HG03280 (cell line): ENCODE results near the gene ZBTB18.

Experiments used
- ATAC-seq: cut with Tn5 transposase; IDR thresholded peaks from one replicate; pipeline ENCODE4 v1.9.1; 2021; ENCODE audit warnings: mild to moderate bottlenecking, moderate library complexity; ENCODE audit not compliant: unreplicated experiment

ZBTB18 gene

DNA sequence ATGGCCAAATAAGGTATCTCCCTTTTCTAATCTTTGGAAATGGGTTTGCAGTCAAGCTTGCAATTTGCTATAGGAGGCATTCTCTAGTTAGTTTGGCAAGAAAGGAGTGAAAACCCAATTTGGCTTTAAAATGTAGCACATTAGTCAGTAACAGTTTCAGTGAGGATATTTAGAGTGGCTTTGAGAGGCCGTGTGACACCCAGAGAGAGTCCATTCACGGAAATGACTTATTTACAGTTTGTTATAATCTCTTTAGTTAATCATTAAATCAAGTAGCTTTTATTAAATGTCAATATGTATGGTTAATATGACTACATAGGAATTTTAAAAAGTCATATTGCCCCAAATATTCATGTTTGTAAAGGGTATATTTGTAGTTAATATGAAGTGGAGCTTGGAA is 9.6 kb downstream of the ZBTB18 start:
- ATAC-seq: no peak

GRCh38 chr1:244062156-244062725 is 11.2 kb downstream of the ZBTB18 start:
- ATAC-seq: no peak

DNA sequence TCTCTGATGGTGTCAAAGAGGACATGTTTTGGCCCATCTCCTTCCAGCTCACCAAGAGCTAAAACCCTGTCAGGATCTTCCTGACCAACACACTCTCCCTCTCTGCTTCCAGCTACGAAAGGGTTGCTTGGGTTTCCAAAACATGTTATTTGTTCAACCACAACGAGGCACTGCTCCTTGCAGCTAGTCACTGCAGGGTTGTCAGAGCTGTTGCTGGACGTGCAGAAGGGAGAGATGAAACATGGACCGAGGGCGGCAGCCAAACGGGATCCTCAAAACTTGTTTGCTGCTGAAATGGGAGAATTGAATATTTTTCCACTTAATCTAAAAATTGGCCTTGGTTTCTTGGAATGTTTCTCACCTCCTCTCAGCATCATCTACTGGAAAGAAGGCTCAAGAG is 12.4 kb downstream of the ZBTB18 start:
- ATAC-seq: no peak

DNA sequence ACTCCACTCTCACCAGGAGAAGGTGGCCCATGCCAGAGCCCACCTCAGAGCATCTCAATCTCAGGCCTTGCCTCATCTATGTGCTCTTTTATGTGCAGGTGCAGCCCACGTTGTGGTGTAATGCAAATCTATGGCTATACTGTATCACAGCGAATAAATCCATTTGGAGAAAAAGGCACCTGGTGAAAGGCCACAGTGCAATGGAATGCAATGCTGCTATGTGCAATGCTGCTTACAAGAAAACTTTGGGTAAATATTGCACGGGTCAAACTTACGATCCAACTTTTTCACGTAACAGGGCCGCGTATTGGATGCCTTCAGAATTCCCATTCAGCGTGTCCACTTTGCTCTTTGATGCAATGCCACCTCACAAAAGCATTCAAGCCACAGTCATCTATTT is 13.5 kb downstream of the ZBTB18 start:
- no peak for ATAC-seq

GRCh38 chr1:244065063-244065793 is 14.1 kb downstream of the ZBTB18 start:
- ATAC-seq: no peak

GRCh38 chr1:244065960-244066388 is 14.9 kb downstream of the ZBTB18 start:
- no peak for ATAC-seq

DNA sequence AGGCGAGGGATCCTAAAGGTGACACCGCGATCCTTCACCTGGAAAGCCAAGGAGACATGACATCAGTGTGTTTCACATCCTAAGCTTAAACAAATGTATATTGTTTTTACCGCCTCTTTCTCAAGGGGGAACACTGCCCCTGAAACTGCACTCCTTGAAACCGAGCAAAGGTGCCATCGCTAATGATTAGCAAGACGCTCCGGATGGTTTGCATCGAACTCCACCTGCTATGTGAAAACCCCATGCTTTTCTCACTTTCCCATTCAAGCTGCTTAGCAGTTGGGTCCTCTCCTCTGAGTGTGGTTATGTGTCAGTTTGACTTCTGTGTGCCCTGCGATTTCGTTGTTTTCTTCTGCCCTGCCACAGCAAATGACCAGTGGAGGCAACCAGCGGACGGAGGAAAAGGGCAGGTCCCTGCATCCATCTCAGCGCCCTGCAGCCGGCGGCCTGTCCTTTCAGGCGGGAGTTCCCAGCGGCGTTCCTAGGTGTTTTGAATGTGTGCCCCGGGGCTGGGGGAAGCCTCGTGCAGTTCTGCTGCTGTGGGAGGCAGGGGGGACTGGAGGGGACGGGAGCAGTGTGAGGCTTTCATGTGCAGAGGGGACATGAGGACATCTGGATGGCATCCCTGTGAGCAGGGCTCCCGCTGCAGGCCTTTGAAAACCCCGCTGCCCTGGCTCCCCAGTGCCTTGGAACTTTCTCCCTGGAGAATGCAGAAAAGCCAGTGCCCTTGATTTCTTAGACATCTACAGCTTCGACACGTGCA is 16.1 kb downstream of the ZBTB18 start:
- no peak for ATAC-seq

- ATAC-seq: no peak
Measured at GRCh38 chr1:244067893-244068292, 16.8 kb downstream of the ZBTB18 start.

DNA sequence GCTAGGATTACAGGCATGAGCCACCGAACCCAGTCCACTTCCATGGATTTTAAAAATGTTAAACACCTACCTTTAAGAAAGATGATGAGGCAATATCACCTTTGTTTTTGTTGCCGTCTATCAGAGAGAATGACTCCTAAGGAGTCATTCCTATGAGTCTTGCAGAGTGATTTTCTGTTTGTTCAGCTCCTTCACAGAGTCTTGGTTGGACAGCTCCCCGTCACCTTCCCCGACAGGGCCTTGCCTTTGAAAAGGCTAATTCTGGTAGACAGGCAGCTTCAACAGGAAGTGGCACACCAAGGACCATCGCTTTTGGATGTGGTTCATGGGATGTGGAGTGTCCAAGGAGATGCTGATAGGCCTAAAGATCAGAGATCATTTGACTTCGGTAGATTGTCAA is 17.5 kb downstream of the ZBTB18 start:
- no peak for ATAC-seq

- no peak for ATAC-seq
Measured at GRCh38 chr1:244069326-244069898, 18.3 kb downstream of the ZBTB18 start.

- ATAC-seq: peak; percentile 52
Measured at GRCh38 chr1:244074559-244075171, 23.6 kb downstream of the ZBTB18 start.

DNA sequence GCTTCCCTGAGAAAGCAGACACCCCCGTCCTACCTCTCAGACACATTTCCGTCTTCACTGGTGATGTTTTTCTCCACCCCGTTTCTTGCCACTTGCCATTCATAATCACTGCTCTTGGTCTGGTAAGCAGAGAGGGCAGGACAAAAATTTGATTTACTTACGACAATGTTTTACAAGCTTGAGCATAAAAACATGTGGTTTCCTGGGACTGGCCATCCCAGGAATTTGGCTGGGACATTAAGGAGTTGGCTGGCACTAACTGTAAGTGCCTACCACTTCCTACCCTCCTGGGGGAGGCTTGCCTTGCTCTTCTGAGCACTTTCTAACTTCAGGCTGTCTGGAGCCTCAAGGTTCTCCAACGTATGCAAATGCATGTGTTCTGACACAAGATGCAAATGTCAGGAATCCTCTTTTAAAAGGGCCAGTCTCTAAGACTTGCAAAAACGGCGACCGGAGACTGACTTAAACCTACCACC is 24.2 kb downstream of the ZBTB18 start:
- ATAC-seq: no peak

DNA sequence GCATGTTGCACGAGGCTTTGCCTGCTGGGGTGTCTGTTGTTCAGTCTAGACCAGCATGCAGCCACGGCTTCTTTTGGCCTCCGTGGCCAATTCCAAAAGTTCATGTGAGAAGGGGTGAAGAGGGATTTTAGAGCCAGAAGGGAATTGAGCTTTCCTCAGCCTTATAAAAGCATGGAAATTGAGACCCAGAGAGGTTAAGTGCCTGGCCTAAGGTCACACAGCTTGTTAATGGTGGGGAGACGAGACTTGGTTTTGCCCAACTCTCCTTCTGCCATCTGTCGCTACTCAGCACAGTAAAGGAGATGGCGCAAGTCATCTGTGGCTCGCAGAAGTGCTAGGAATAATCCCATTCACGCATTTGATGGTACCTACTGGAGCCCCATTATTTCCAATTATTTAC is 25.7 kb downstream of the ZBTB18 start:
- ATAC-seq: no peak

- ATAC-seq: no peak
Measured at GRCh38 chr1:244077473-244078220, 26.6 kb downstream of the ZBTB18 start.

DNA sequence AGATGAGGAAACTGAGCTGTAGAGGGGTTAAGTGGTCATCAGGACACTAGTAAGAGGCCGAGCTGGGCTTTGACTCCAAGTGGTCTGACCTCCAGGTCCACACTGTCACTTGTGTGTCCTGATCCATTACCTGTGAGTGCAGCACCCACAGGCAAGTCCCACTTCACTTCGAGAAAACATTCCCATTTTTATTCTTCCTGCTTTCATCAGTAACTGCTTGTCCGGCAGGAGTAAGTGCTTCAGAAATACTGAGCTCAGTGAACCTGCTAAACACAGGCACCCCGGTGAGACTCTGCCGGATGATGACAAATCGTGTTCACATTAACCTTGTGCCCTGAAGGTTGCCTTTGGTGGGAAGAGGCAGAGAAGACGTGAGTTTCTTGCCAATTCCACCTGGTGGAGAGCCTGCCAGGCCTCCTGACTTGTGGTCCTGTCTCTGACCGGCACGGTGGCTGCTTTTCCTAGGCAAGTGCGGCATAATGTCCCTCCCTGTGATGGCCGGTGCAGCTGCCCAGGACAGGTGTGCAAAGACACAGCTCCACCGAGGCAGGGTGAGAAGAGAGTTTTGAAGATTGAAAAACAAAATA is 29.4 kb downstream of the ZBTB18 start:
- no peak for ATAC-seq

DNA sequence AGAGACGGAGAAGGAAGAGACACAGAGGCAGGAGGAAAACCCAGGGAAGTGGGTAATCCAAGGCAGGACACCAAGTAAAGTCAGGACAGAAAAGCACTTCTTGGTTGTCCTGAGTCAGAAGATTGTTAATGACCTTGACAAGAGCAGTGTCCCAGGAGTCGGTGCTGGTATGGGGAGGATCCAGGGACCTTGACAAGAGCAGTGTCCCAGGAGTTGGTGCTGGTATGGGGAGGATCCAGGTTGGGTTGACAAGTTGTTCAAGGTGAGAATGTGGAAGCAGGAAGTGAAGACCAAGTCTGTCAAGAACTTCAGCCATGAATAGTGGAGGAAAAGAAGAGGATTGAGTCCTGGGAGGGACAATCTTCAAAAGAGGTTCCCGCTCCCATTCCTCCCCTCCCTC is 31.9 kb downstream of the ZBTB18 start:
- no peak for ATAC-seq

- no peak for ATAC-seq
Measured at GRCh38 chr1:244083383-244083943, 32.4 kb downstream of the ZBTB18 start.

DNA sequence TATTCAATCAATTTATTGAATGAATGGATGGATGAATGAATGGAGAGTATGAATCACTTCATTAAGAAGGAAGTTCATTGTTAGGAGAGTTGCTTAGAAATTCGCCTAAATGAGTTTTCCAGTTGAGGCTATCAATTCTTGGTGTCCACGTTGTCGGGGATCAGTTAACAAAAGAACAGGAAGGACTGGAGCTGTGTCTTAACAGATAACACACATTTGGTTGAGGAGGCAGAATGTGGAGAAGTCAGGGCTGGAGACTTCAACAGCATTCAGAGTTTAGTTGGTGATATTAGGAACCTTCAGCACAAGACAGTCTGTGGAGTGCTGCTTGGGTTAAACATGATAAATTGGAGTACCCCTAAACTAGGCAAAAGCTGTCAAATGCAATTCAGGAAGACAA is 33.7 kb downstream of the ZBTB18 start:
- no peak for ATAC-seq

DNA sequence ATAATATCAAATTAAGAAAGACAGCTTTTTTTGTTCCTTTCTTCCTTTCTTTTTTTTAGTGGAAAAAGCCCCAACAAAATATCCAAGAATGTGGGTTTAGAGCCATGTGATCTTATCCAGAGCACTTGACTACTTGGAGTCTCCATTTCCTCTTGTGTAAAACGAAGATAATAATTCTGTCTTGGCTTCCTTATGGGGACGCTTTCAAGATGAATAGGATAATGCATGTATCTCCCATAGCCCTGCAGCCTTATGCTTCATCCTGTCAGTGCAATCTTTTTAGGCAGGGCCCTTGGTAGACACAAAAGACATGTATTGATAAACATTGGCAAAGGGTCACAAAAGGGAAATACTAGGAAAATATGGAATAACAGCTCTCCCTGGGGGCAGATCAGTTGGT is 34.8 kb downstream of the ZBTB18 start:
- ATAC-seq: no peak
